SK-N-SH (cell line): Measurements from ENCODE around the gene BTBD9. TPM values are rescaled to one million over a fixed set of nuclear protein-coding genes. Genes with fewer than 3 reads are reported as not detected.
A peak's percentile ranks its signal among the peaks of the same experiment; 100 is the strongest.

Experiments used
- CTCF ChIA-PET: fragments of 300-600, 350-600 bp; formaldehyde crosslinking; extraction: SDS; loops from one replicate; lab custom pipeline; 2021; lab: Yijun Ruan, JAX
- POLR2A ChIA-PET: fragments of 350-600 bp; sonication (Branson Sonifier 250); formaldehyde crosslinking; extraction: SDS; loops from one replicate; lab custom pipeline; 2020; ENCODE audit warnings: antibody characterized with exemption, inconsistent platforms; lab: Yijun Ruan, JAX
- DNase-seq: peaks from one replicate; pipeline ENCODE4 v3.0.0; 2012
- H2AFZ ChIP-seq: fragments of 200-600 bp; sonication (generic); 2 replicates; pipeline ENCODE4 v1.8.1; 2016; ENCODE audit warnings: antibody characterized with exemption, mild to moderate bottlenecking, low read depth
- H3F3A ChIP-seq: fragments of 200-600 bp; sonication (generic); replicated peaks from 2 replicates; pipeline ENCODE3; 2016; ENCODE audit warnings: antibody characterized with exemption, mild to moderate bottlenecking; ENCODE audit not compliant: insufficient read depth
- H3K27ac ChIP-seq, 2 experiments: fragments of 200-500 bp in 1 of 2; fragments of 200-600 bp in 1 of 2; sonication (Bioruptor generic) in 1 of 2; sonication (generic), shearing (Covaris generic) in 1 of 2; 2 replicates each; pipeline versions ENCODE4 v1.5.1 to v1.6.1; 2014 to 2016; ENCODE audit warnings: low read depth in 2 of 2, inconsistent platforms in 1 of 2, low read length in 1 of 2, mild to moderate bottlenecking in 1 of 2, mixed read lengths in 1 of 2
- H3K27me3 ChIP-seq: fragments of 200-600 bp; sonication (generic), shearing (Covaris generic); 2 replicates; pipeline ENCODE4 v1.6.1; 2016; ENCODE audit warnings: mixed run types; ENCODE audit not compliant: insufficient read depth
- H3K36me3 ChIP-seq, 2 experiments: fragments of 200-500 bp in 1 of 2; fragments of 200-600 bp in 1 of 2; sonication (Bioruptor generic) in 1 of 2; sonication (generic) in 1 of 2; replicated peaks in 1 of 2; 2 replicates each; pipeline versions ENCODE3 to v1.5.1; 2014 to 2016; ENCODE audit warnings: low read length in 1 of 2, mild to moderate bottlenecking in 1 of 2; ENCODE audit not compliant: insufficient read depth in 2 of 2, control insufficient read depth in 1 of 2
- H3K4me1 ChIP-seq, 2 experiments: fragments of 200-500 bp in 1 of 2; fragments of 200-600 bp in 1 of 2; sonication (Bioruptor generic) in 1 of 2; sonication (generic), shearing (Covaris generic) in 1 of 2; 2 replicates each; pipeline versions ENCODE4 v1.5.1 to v1.6.1; 2014 to 2016; ENCODE audit warnings: low read depth in 1 of 2, low read length in 1 of 2, mixed run types in 1 of 2; ENCODE audit not compliant: insufficient read depth in 2 of 2, control insufficient read depth in 1 of 2
- H3K4me2 ChIP-seq: fragments of 200-600 bp; sonication (generic), shearing (Covaris generic); 2 replicates; pipeline ENCODE4 v1.6.1; 2017; ENCODE audit warnings: mixed run types
- H3K4me3 ChIP-seq, 2 experiments: fragments of 200-500 bp in 1 of 2; fragments of 200-600 bp in 1 of 2; sonication (Bioruptor generic) in 1 of 2; sonication (generic), shearing (Covaris generic) in 1 of 2; 2 replicates each; pipeline versions ENCODE4 v1.5.1 to v1.8.1; 2014 to 2016; ENCODE audit warnings: low read depth in 2 of 2, inconsistent platforms in 1 of 2, low read length in 1 of 2, mild to moderate bottlenecking in 1 of 2, mixed read lengths in 1 of 2, moderate library complexity in 1 of 2
- H3K79me2 ChIP-seq: fragments of 200-600 bp; sonication (generic); 2 replicates; pipeline ENCODE4 v1.8.1; 2017; ENCODE audit warnings: mild to moderate bottlenecking; ENCODE audit not compliant: insufficient read depth
- H3K9ac ChIP-seq: fragments of 200-600 bp; sonication (generic); 2 replicates; pipeline ENCODE4 v1.6.1; 2017; ENCODE audit warnings: mixed run types
- H3K9me2 ChIP-seq: fragments of 200-600 bp; sonication (generic); 2 replicates; pipeline ENCODE4 v1.6.1; 2017; ENCODE audit warnings: mixed run types
- H3K9me3 ChIP-seq: fragments of 200-600 bp; sonication (generic); 2 replicates; pipeline ENCODE4 v1.6.1; 2017; ENCODE audit warnings: mixed run types, mild to moderate bottlenecking, moderate library complexity
- H4K20me1 ChIP-seq: fragments of 200-600 bp; sonication (generic); 2 replicates; pipeline ENCODE4 v1.6.1; 2017; ENCODE audit warnings: mild to moderate bottlenecking, mixed run types; ENCODE audit not compliant: insufficient read depth
- EP300 ChIP-seq, 2 experiments: IDR thresholded peaks; 2 replicates each; pipeline versions ENCODE4 v1.4.0 to v1.6.1; 2012; ENCODE audit warnings: borderline replicate concordance in 1 of 2, low read depth in 1 of 2, low read length in 1 of 2
- EZH2phosphoT487 ChIP-seq: fragments of 200-600 bp; sonication (generic); IDR thresholded peaks from 2 replicates; pipeline ENCODE4 v1.6.1; 2017; ENCODE audit warnings: low read depth, mixed run types, mild to moderate bottlenecking, antibody characterized with exemption, moderate library complexity, borderline replicate concordance
- FOSL2 ChIP-seq: IDR thresholded peaks from 2 replicates; pipeline ENCODE4 v1.4.0; 2012; ENCODE audit warnings: low read depth, mild to moderate bottlenecking, moderate library complexity, borderline replicate concordance
- FOXJ3 ChIP-seq: sonication (generic); formaldehyde crosslinking; IDR thresholded peaks from 2 replicates; pipeline ENCODE4 v1.5.1; 2020; ENCODE audit warnings: mild to moderate bottlenecking, missing genetic modification reagents
- FOXM1 ChIP-seq: IDR thresholded peaks from 2 replicates; pipeline ENCODE4 v1.4.0; 2012; ENCODE audit warnings: low read depth, mild to moderate bottlenecking
- JUND ChIP-seq: IDR thresholded peaks from 2 replicates; pipeline ENCODE4 v1.4.0; 2012
- MXI1 ChIP-seq: IDR thresholded peaks from 2 replicates; pipeline ENCODE4 v1.6.1; 2012; ENCODE audit warnings: mild to moderate bottlenecking, low read depth, low read length, improper control_type of control experiment
- NFIC ChIP-seq: IDR thresholded peaks from 2 replicates; pipeline ENCODE4 v1.4.0; 2012; ENCODE audit warnings: borderline replicate concordance
- NRF1 ChIP-seq: IDR thresholded peaks from 2 replicates; pipeline ENCODE4 v1.6.1; 2012; ENCODE audit warnings: low read depth, mild to moderate bottlenecking, low read length
- RAD21 ChIP-seq: IDR thresholded peaks from 2 replicates; pipeline ENCODE4 v1.6.1; 2012; ENCODE audit warnings: mild to moderate bottlenecking, low read length
- TEAD4 ChIP-seq: IDR thresholded peaks from 2 replicates; pipeline ENCODE4 v1.4.0; 2012; ENCODE audit warnings: mild to moderate bottlenecking, borderline replicate concordance; ENCODE audit not compliant: insufficient read depth
- WGBS: methylation state at CpG from one replicate; pipeline ENCODE4 v1.1.6; 2017; ENCODE audit warnings: low lambda C conversion rate; 5-methylcytosine and 5-hydroxymethylcytosine counted together
- polyA plus RNA-seq, 3 experiments: library from polyadenylated mRNA; depleted of rRNA; stranded (reverse); fragments of >200 nt; gene quantifications; 2 replicates each; pipeline ENCODE4 v1.2.3, GENCODE V29; 2012
- TF ChIP-seq, protein P1 (sequence below): fragments of 150-350 bp; IDR thresholded peaks from 2 replicates; pipeline ENCODE4 v1.6.1; 2016; ENCODE audit warnings: mild to moderate bottlenecking, low read depth, low read length
- TF ChIP-seq, protein P2 (sequence below): IDR thresholded peaks from 2 replicates; pipeline ENCODE4 v1.6.1; 2012; ENCODE audit warnings: mild to moderate bottlenecking, low read depth, low read length, moderate library complexity

BTBD9 gene
- polyA plus RNA-seq, 1 of the 3 experiments (the other 2 are of a cell fraction) = 2.2 TPM

DNA sequence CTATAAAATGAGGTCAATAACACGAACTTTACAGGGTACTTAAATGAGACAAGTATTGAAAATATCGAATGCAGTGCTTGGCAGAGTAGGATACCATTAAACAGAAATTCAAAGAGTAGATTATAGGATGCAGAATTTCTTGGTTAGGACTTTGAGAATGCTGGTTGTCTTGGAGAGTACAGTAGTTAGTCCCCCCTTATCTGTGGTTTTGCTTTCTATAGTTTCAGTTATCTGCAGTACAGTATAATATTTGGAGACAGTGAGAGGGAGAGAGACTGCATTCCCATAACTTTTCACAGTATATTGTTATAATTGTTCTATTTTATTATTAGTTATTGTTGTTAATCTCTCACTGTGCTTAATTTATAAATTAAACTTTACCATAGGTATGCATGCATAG lies 290.5 kb downstream of the BTBD9 start:
- DNase-seq = no peak
- peaks cover 20% of the 10 kb centered on the region for H3F3A ChIP-seq
- no peak overlapping the region for H2AFZ ChIP-seq
- WGBS = 86% methylated on average over 2 of the region's 2 CpGs
- H3K9me3 ChIP-seq = no peaks in the 10 kb centered on the region
- H3K4me1 ChIP-seq = peaks cover 22 to 38% of the 10 kb centered on the region in 2 experiments; a peak in 3 of 4 replicates
- CTCF ChIA-PET = interaction anchor here (0.8 kb wide), 1 partner anchor 144 kb away, joined by 4 read pairs; no protein-coding TSS in a partner anchor
- POLR2A ChIA-PET = no interaction called here
- no peak overlapping the region; a peak in 1 of 4 replicates for H3K27ac ChIP-seq
- TF ChIP-seq, protein P1, sequence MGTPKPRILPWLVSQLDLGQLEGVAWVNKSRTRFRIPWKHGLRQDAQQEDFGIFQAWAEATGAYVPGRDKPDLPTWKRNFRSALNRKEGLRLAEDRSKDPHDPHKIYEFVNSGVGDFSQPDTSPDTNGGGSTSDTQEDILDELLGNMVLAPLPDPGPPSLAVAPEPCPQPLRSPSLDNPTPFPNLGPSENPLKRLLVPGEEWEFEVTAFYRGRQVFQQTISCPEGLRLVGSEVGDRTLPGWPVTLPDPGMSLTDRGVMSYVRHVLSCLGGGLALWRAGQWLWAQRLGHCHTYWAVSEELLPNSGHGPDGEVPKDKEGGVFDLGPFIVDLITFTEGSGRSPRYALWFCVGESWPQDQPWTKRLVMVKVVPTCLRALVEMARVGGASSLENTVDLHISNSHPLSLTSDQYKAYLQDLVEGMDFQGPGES = no peak
- TF ChIP-seq NFIC (no peak), TEAD4 (no peak), FOSL2 (no peak), JUND (no peak), FOXM1 (no peak), EP300 (IDR thresholded peaks at IDR 0.05; ENCODE audit: borderline replicate concordance in 1 of 2, low read depth in 1 of 2, low read length in 1 of 2) (no peak), FOXJ3 (CRISPR knock-in tag) (no peak), RAD21 (no peak), NRF1 (no peak), MXI1 (no peak)
- H3K9me2 ChIP-seq = no peaks in the 10 kb centered on the region
- H3K4me2 ChIP-seq = no peak overlapping the region
- no peaks in the 10 kb centered on the region for H4K20me1 ChIP-seq
- no peaks in the 10 kb centered on the region for H3K36me3 ChIP-seq
- no peaks in the 10 kb centered on the region for H3K27me3 ChIP-seq
- no peak overlapping the region for H3K4me3 ChIP-seq
- H3K79me2 ChIP-seq = no peaks in the 10 kb centered on the region
- H3K9ac ChIP-seq = no peak overlapping the region

DNA sequence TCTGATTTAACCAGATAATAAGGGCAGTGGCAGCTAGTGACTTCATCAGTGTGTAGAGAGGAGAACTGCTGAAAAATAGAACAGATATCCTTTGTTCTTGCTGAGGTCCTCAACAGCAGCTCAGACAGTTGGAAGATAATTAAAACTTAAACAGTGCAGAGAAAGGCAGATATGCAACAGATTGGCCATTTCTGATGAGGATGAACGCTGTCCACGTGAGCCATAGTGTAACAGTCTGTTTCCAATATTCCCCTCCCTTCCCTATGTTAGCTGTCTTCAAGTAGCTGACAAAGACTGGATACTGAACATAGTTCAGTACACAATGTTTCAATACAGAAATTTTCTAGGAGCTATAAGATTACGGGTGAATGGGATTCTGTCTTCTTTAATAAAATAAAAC lies 291.4 kb downstream of the BTBD9 start:
- TF ChIP-seq EZH2phosphoT487 = no peak
- TF ChIP-seq, protein P2, sequence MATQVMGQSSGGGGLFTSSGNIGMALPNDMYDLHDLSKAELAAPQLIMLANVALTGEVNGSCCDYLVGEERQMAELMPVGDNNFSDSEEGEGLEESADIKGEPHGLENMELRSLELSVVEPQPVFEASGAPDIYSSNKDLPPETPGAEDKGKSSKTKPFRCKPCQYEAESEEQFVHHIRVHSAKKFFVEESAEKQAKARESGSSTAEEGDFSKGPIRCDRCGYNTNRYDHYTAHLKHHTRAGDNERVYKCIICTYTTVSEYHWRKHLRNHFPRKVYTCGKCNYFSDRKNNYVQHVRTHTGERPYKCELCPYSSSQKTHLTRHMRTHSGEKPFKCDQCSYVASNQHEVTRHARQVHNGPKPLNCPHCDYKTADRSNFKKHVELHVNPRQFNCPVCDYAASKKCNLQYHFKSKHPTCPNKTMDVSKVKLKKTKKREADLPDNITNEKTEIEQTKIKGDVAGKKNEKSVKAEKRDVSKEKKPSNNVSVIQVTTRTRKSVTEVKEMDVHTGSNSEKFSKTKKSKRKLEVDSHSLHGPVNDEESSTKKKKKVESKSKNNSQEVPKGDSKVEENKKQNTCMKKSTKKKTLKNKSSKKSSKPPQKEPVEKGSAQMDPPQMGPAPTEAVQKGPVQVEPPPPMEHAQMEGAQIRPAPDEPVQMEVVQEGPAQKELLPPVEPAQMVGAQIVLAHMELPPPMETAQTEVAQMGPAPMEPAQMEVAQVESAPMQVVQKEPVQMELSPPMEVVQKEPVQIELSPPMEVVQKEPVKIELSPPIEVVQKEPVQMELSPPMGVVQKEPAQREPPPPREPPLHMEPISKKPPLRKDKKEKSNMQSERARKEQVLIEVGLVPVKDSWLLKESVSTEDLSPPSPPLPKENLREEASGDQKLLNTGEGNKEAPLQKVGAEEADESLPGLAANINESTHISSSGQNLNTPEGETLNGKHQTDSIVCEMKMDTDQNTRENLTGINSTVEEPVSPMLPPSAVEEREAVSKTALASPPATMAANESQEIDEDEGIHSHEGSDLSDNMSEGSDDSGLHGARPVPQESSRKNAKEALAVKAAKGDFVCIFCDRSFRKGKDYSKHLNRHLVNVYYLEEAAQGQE = peak; percentile 75; the same call in 1 of the 2 replicates
- TF ChIP-seq, all 33 proteins: peak for 1
- Histone ChIP-seq H3K36me3 (no peaks in the 10 kb centered on the region), H3K9me2 (no peaks in the 10 kb centered on the region), H3K4me2 (no peak overlapping the region), H3K4me3 (no peak overlapping the region), H3K9me3 (no peaks in the 10 kb centered on the region), H2AFZ (no peak overlapping the region), H3K79me2 (no peaks in the 10 kb centered on the region), H3K27me3 (no peaks in the 10 kb centered on the region), H3K27ac (no peak overlapping the region; a peak in 1 of 4 replicates), H3K9ac (no peak overlapping the region), H3F3A (peaks cover 20% of the 10 kb centered on the region), H3K4me1 (peaks cover 22 to 35% of the 10 kb centered on the region in 2 experiments; a peak in 3 of 4 replicates), H4K20me1 (no peaks in the 10 kb centered on the region)
- POLR2A ChIA-PET = no interaction called here
- 96% methylated on average over 3 of the region's 3 CpGs for WGBS
- no peak for DNase-seq
- CTCF ChIA-PET = interaction anchor here (1.2 kb wide), 1 partner anchor 9 kb away, joined by 3 read pairs; no protein-coding TSS in a partner anchor
